Smooth muscle cell (in vitro differentiated cells): ENCODE results near the gene CTNNA3. TPM values are rescaled to one million over a fixed set of nuclear protein-coding genes. Genes with fewer than 3 reads are reported as not detected.

Source experiments
- DNase-seq: peaks from one replicate; lab custom pipeline; 2025; ENCODE audit not compliant: unreplicated experiment; lab: John Stamatoyannopoulos, UW
- H2AFZ ChIP-seq: fragments of 200-600 bp; sonication (generic); 2 replicates; pipeline ENCODE4 v1.6.0; 2016; ENCODE audit warnings: antibody characterized with exemption, low read depth, mild to moderate bottlenecking
- H3F3A ChIP-seq: fragments of 200-600 bp; sonication (generic); 2 replicates; pipeline ENCODE4 v1.6.0; 2017; ENCODE audit warnings: antibody characterized with exemption, low read depth
- H3K27ac ChIP-seq: fragments of 200-600 bp; sonication (generic); 2 replicates; pipeline ENCODE4 v1.5.1; 2016; ENCODE audit warnings: low read depth, mild to moderate bottlenecking
- H3K27me3 ChIP-seq: fragments of 200-600 bp; sonication (generic); 2 replicates; pipeline ENCODE4 v1.6.1; 2016; ENCODE audit warnings: low read depth, mild to moderate bottlenecking
- H3K36me3 ChIP-seq: fragments of 200-600 bp; sonication (generic); 2 replicates; pipeline ENCODE4 v1.5.1; 2016; ENCODE audit warnings: low read depth
- H3K4me1 ChIP-seq: fragments of 200-600 bp; sonication (generic); 2 replicates; pipeline ENCODE4 v1.5.1; 2016; ENCODE audit warnings: low read depth
- H3K4me2 ChIP-seq: fragments of 200-600 bp; sonication (generic); 2 replicates; pipeline ENCODE4 v1.6.0; 2016; ENCODE audit warnings: mild to moderate bottlenecking
- H3K4me3 ChIP-seq: fragments of 200-600 bp; sonication (generic); 2 replicates; pipeline ENCODE4 v1.5.1; 2016; ENCODE audit warnings: mild to moderate bottlenecking
- H3K79me2 ChIP-seq: fragments of 200-600 bp; sonication (generic); 2 replicates; pipeline ENCODE4 v1.6.0; 2016; ENCODE audit warnings: low read depth, mild to moderate bottlenecking
- H3K9ac ChIP-seq: fragments of 200-600 bp; sonication (generic); 2 replicates; pipeline ENCODE4 v1.6.0; 2016; ENCODE audit warnings: low read depth
- H3K9me3 ChIP-seq: fragments of 200-600 bp; sonication (generic); replicated peaks from 2 replicates; pipeline ENCODE4 v1.5.1; 2016; ENCODE audit warnings: low read depth
- H4K20me1 ChIP-seq: fragments of 200-600 bp; sonication (generic); 2 replicates; pipeline ENCODE4 v1.6.0; 2016; ENCODE audit warnings: low read depth
- CTCF ChIP-seq: fragments of 200-600 bp; sonication (generic); IDR thresholded peaks from 2 replicates; pipeline ENCODE4 v1.5.1; 2017; ENCODE audit warnings: borderline replicate concordance, mild to moderate bottlenecking, antibody characterized with exemption; ENCODE audit not compliant: insufficient read depth, poor library complexity, severe bottlenecking
- WGBS: methylation state at CpG from one replicate; pipeline ENCODE4 v1.1.7; 2016; ENCODE audit warnings: low lambda C conversion rate; 5-methylcytosine and 5-hydroxymethylcytosine counted together
- polyA plus RNA-seq: library from polyadenylated mRNA; unstranded; fragments of >200 nt; fragmentation: Nextera tagmentation; extraction: Ambion mirVana; gene quantifications from 2 replicates; pipeline ENCODE4 v1.2.1, GENCODE V29; 2016
- total RNA-seq: library from RNA; depleted of rRNA; stranded (reverse); fragments of >200 nt; gene quantifications from 2 replicates; pipeline ENCODE4 v1.2.3, GENCODE V29; 2014

The CTNNA3 gene
- total and polyA plus RNA-seq, 2 experiments from 2014 or later: 1.3 TPM; not detected in 1

DNA sequence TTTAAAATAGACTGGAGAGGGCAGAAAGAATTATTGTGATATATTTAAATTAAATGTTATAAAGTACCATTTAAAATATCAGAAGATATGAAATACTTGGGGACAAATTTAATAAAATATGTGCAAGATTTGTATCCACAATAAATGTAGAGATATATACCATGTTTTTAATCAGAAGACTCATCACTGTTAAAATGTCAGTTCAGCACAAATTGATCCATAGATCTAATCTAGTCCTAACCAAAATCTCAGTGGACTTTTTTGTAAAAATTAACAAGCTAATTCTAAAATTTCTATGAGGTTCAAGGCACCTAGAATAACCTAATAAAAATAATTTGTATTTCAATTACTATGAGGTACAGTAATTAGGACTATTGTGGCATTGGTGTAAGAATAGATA, 96.4 kb downstream of the CTNNA3 start:
- Histone ChIP-seq H3K4me1 (peaks cover 4% of the 10 kb centered on the region), H2AFZ (no peak overlapping the region), H3K27me3 (no peaks in the 10 kb centered on the region), H3K36me3 (no peaks in the 10 kb centered on the region), H3K27ac (no peak overlapping the region), H4K20me1 (no peaks in the 10 kb centered on the region), H3K79me2 (no peaks in the 10 kb centered on the region), H3K9ac (no peak overlapping the region), H3K9me3 (no peaks in the 10 kb centered on the region), H3K4me3 (no peak overlapping the region), H3K4me2 (no peak overlapping the region), H3F3A (no peaks in the 10 kb centered on the region)
- DNase-seq: no peak
- TF ChIP-seq CTCF: no peak

DNA sequence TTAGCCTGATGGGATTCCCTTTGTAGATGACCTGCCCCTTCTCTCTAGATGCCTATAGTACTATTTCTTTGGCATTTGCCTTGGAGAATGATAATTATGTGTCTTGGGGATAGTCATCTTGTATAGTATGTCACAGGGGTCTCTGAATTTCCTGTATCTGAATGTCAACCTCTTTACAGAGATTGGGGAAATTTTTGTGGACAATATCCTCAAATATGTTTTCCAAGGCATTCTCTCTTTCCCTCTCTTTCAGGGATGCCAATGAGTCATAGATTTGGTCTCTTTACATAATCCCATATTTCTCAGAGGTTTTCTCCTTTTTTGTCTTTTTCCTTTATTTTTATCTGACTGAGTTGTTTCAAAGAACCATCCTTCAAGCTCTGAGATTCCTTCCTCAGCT, 99.4 kb downstream of the CTNNA3 start:
- H4K20me1 ChIP-seq: no peaks in the 10 kb centered on the region
- no peak overlapping the region for H3K4me2 ChIP-seq
- no peaks in the 10 kb centered on the region for H3K9me3 ChIP-seq
- no peak overlapping the region for H2AFZ ChIP-seq
- no peak overlapping the region for H3K4me3 ChIP-seq
- H3K9ac ChIP-seq: no peak overlapping the region
- no peak for TF ChIP-seq CTCF
- no peaks in the 10 kb centered on the region for H3K36me3 ChIP-seq
- H3K27ac ChIP-seq: no peak overlapping the region
- DNase-seq: no peak
- no peaks in the 10 kb centered on the region for H3K79me2 ChIP-seq
- no peaks in the 10 kb centered on the region for H3K4me1 ChIP-seq
- H3F3A ChIP-seq: no peaks in the 10 kb centered on the region
- no peaks in the 10 kb centered on the region for H3K27me3 ChIP-seq

GRCh38 chr10:67587771-67588170, 108.2 kb downstream of the CTNNA3 start:
- Histone ChIP-seq H3K27ac (no peak overlapping the region), H3K4me3 (no peak overlapping the region), H3K9me3 (peaks cover 6% of the 10 kb centered on the region), H3K79me2 (no peaks in the 10 kb centered on the region), H2AFZ (no peak overlapping the region), H3K4me1 (no peaks in the 10 kb centered on the region), H3K36me3 (no peaks in the 10 kb centered on the region), H3K27me3 (no peaks in the 10 kb centered on the region), H3F3A (no peaks in the 10 kb centered on the region), H3K9ac (no peak overlapping the region), H4K20me1 (no peaks in the 10 kb centered on the region), H3K4me2 (no peak overlapping the region)
- 95% methylated on average over 2 of the region's 2 CpGs for WGBS
- no peak for TF ChIP-seq CTCF
- no peak for DNase-seq

DNA sequence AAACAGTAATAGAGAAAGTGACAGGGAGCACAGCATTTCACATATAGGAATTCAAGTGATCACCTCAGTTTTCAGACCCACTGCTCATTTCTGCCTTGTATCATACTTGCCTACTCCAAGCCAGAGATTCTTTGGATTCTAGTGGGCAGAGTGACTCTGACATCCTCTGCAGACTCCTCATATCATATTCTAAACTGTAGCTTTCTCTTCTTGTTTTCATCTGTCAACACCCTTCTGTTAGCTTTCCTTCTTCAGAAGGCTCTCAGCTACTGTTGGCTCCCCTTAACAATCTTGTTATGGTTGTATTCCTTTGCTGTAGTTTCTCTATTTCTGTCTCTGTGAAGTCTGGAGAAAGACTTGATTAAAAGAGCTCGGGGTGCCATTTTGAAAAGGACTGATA, 120.5 kb downstream of the CTNNA3 start:
- H3K4me3 ChIP-seq: no peak overlapping the region
- no peak for DNase-seq
- H3K79me2 ChIP-seq: no peaks in the 10 kb centered on the region
- 63% methylated on average over 1 of the region's 1 CpG for WGBS
- H3K9me3 ChIP-seq: no peaks in the 10 kb centered on the region
- H3K27ac ChIP-seq: no peak overlapping the region
- peak overlapping the region; percentile 67 for H2AFZ ChIP-seq
- no peaks in the 10 kb centered on the region for H3K4me1 ChIP-seq
- H3K4me2 ChIP-seq: peak overlapping the region; percentile 19
- H3F3A ChIP-seq: no peaks in the 10 kb centered on the region
- H3K9ac ChIP-seq: no peak overlapping the region
- H3K27me3 ChIP-seq: no peaks in the 10 kb centered on the region
- no peaks in the 10 kb centered on the region for H3K36me3 ChIP-seq
- no peaks in the 10 kb centered on the region for H4K20me1 ChIP-seq
- TF ChIP-seq CTCF: no peak
